GM13977 (cell line): ENCODE results near the gene CCDC59.

Source experiments
- DNase-seq: peaks from one replicate; pipeline ENCODE4 v3.0.0; 2012; ENCODE audit warnings: low spot score
- CTCF ChIP-seq: IDR thresholded peaks from 2 replicates; pipeline ENCODE4 v1.5.1; 2012; ENCODE audit warnings: mild to moderate bottlenecking, control low read depth; ENCODE audit not compliant: insufficient read depth; ENCODE audit errors: extremely low read depth, missing control alignments
- in situ Hi-C: fragments of 300-500 bp; cut with MboI; formaldehyde crosslinking; loops from one replicate; pipeline ENCODE4 v1.12.0; 2022; ENCODE audit warnings: low sequenced_read_pairs, low pct_unique_long_range_greater_than_20kb, mixed read lengths, inconsistent platforms; ENCODE audit not compliant: unreplicated experiment

Gene CCDC59

GRCh38 chr12:82357845-82358199, 365 bp downstream of the CCDC59 start:
- no peak for TF ChIP-seq CTCF
- DNase-seq: no peak
- in situ Hi-C loops: no loop called here

GRCh38 chr12:82357340-82357739, 847 bp downstream of the CCDC59 start:
- DNase-seq: no peak
- TF ChIP-seq CTCF: no peak
- in situ Hi-C loops: no loop called here

GRCh38 chr12:82351390-82351789, 6.8 kb downstream of the CCDC59 start:
- TF ChIP-seq CTCF: no peak
- DNase-seq: no peak
- in situ Hi-C loops: no loop called here

- in situ Hi-C loops: no loop called here
- no peak for TF ChIP-seq CTCF
- DNase-seq: no peak
Observed at GRCh38 chr12:82350161-82350560, 8.0 kb downstream of the CCDC59 start.

- TF ChIP-seq CTCF: no peak
- DNase-seq: no peak
- in situ Hi-C loops: loop anchor here (25.0 kb wide), 1 partner anchor 692 kb away; no protein-coding TSS in a partner anchor
Observed at GRCh38 chr12:82329508-82329907, 28.7 kb downstream of the CCDC59 start.

GRCh38 chr12:82327861-82328260, 30.3 kb downstream of the CCDC59 start:
- in situ Hi-C loops: loop anchor here (25.0 kb wide), 1 partner anchor 691 kb away; no protein-coding TSS in a partner anchor
- no peak for TF ChIP-seq CTCF
- DNase-seq: no peak
